ENCODE data around the gene MAGI3.

MAGI3 gene

GRCh38 chr1:113389953-113390834 lies at the start of gene MAGI3:
MAGI3 (plus strand) TSS chr1:113390515; CDS start chr1:113391034, 519 bp downstream.
- peak within 1 kb of the TSS; percentile 76 for H3K27ac ChIP-seq (ENCODE audit: low read depth, low read length)
- H3K9ac ChIP-seq (ENCODE audit: low read length) = peak within 1 kb of the TSS; percentile 70
- no peaks in the 10 kb centered on the region for H3K36me3 ChIP-seq (ENCODE audit: control insufficient read depth, insufficient read depth, low read length)
- H3K4me3 ChIP-seq (ENCODE audit: low read length) = peak within 1 kb of the TSS; percentile 95
- peaks cover 2% of the 10 kb centered on the region for H3K4me1 ChIP-seq (ENCODE audit: control insufficient read depth, insufficient read depth, low read length)
- H3K27me3 ChIP-seq (ENCODE audit: control insufficient read depth, insufficient read depth, low read length) = no peaks in the 10 kb centered on the region

GRCh38 chr1:113353580-113353979 lies 36.7 kb upstream of the MAGI3 start:
- H3K27me3 ChIP-seq (ENCODE audit: control insufficient read depth, insufficient read depth, low read length) = no peaks in the 10 kb centered on the region
- H3K36me3 ChIP-seq (ENCODE audit: control insufficient read depth, insufficient read depth, low read length) = no peaks in the 10 kb centered on the region
- no peaks in the 10 kb centered on the region for H3K4me1 ChIP-seq (ENCODE audit: control insufficient read depth, insufficient read depth, low read length)
- H3K27ac ChIP-seq (ENCODE audit: low read depth, low read length) = no peak overlapping the region
- no peak overlapping the region for H3K4me3 ChIP-seq (ENCODE audit: low read length)
- H3K9ac ChIP-seq (ENCODE audit: low read length) = no peak overlapping the region

GRCh38 chr1:113363935-113364334 lies 26.4 kb upstream of the MAGI3 start:
- H3K9ac ChIP-seq (ENCODE audit: low read length) = no peak overlapping the region
- H3K4me3 ChIP-seq (ENCODE audit: low read length) = no peak overlapping the region
- H3K4me1 ChIP-seq (ENCODE audit: control insufficient read depth, insufficient read depth, low read length) = no peaks in the 10 kb centered on the region
- no peaks in the 10 kb centered on the region for H3K36me3 ChIP-seq (ENCODE audit: control insufficient read depth, insufficient read depth, low read length)
- no peaks in the 10 kb centered on the region for H3K27me3 ChIP-seq (ENCODE audit: control insufficient read depth, insufficient read depth, low read length)
- no peak overlapping the region for H3K27ac ChIP-seq (ENCODE audit: low read depth, low read length)

- H3K9ac ChIP-seq (ENCODE audit: low read length) = no peak overlapping the region
- H3K27me3 ChIP-seq (ENCODE audit: control insufficient read depth, insufficient read depth, low read length) = no peaks in the 10 kb centered on the region
- H3K27ac ChIP-seq (ENCODE audit: low read depth, low read length) = no peak overlapping the region
- no peak overlapping the region for H3K4me3 ChIP-seq (ENCODE audit: low read length)
- H3K4me1 ChIP-seq (ENCODE audit: control insufficient read depth, insufficient read depth, low read length) = no peaks in the 10 kb centered on the region
- no peaks in the 10 kb centered on the region for H3K36me3 ChIP-seq (ENCODE audit: control insufficient read depth, insufficient read depth, low read length)
Measured at GRCh38 chr1:113369040-113369439, 21.3 kb upstream of the MAGI3 start.

- Histone ChIP-seq H3K36me3 (ENCODE audit: control insufficient read depth, insufficient read depth, low read length) (no peaks in the 10 kb centered on the region), H3K9ac (ENCODE audit: low read length) (no peak overlapping the region), H3K4me3 (ENCODE audit: low read length) (no peak overlapping the region), H3K27ac (ENCODE audit: low read depth, low read length) (no peak overlapping the region), H3K27me3 (ENCODE audit: control insufficient read depth, insufficient read depth, low read length) (no peaks in the 10 kb centered on the region), H3K4me1 (ENCODE audit: control insufficient read depth, insufficient read depth, low read length) (no peaks in the 10 kb centered on the region)
Measured at GRCh38 chr1:113369699-113370098, 20.6 kb upstream of the MAGI3 start.

- no peaks in the 10 kb centered on the region for H3K36me3 ChIP-seq (ENCODE audit: control insufficient read depth, insufficient read depth, low read length)
- H3K4me3 ChIP-seq (ENCODE audit: low read length) = no peak overlapping the region
- no peak overlapping the region for H3K27ac ChIP-seq (ENCODE audit: low read depth, low read length)
- H3K27me3 ChIP-seq (ENCODE audit: control insufficient read depth, insufficient read depth, low read length) = no peaks in the 10 kb centered on the region
- H3K9ac ChIP-seq (ENCODE audit: low read length) = no peak overlapping the region
- no peaks in the 10 kb centered on the region for H3K4me1 ChIP-seq (ENCODE audit: control insufficient read depth, insufficient read depth, low read length)
Measured at GRCh38 chr1:113370868-113371267, 19.4 kb upstream of the MAGI3 start.

GRCh38 chr1:113372546-113372945 lies 17.8 kb upstream of the MAGI3 start:
- no peaks in the 10 kb centered on the region for H3K27me3 ChIP-seq (ENCODE audit: control insufficient read depth, insufficient read depth, low read length)
- no peaks in the 10 kb centered on the region for H3K4me1 ChIP-seq (ENCODE audit: control insufficient read depth, insufficient read depth, low read length)
- no peak overlapping the region for H3K4me3 ChIP-seq (ENCODE audit: low read length)
- H3K36me3 ChIP-seq (ENCODE audit: control insufficient read depth, insufficient read depth, low read length) = no peaks in the 10 kb centered on the region
- no peak overlapping the region for H3K9ac ChIP-seq (ENCODE audit: low read length)
- no peak overlapping the region for H3K27ac ChIP-seq (ENCODE audit: low read depth, low read length)

GRCh38 chr1:113373644-113374043 lies 16.7 kb upstream of the MAGI3 start:
- H3K4me1 ChIP-seq (ENCODE audit: control insufficient read depth, insufficient read depth, low read length) = no peaks in the 10 kb centered on the region
- no peak overlapping the region for H3K27ac ChIP-seq (ENCODE audit: low read depth, low read length)
- no peak overlapping the region for H3K4me3 ChIP-seq (ENCODE audit: low read length)
- no peaks in the 10 kb centered on the region for H3K27me3 ChIP-seq (ENCODE audit: control insufficient read depth, insufficient read depth, low read length)
- no peaks in the 10 kb centered on the region for H3K36me3 ChIP-seq (ENCODE audit: control insufficient read depth, insufficient read depth, low read length)
- no peak overlapping the region for H3K9ac ChIP-seq (ENCODE audit: low read length)

- H3K36me3 ChIP-seq (ENCODE audit: control insufficient read depth, insufficient read depth, low read length) = no peaks in the 10 kb centered on the region
Measured at GRCh38 chr1:113375878-113376277, 14.4 kb upstream of the MAGI3 start.

GRCh38 chr1:113380075-113380474 lies 10.2 kb upstream of the MAGI3 start:
- Histone ChIP-seq H3K36me3 (ENCODE audit: control insufficient read depth, insufficient read depth, low read length) (no peaks in the 10 kb centered on the region), H3K27me3 (ENCODE audit: control insufficient read depth, insufficient read depth, low read length) (no peaks in the 10 kb centered on the region), H3K4me3 (ENCODE audit: low read length) (no peak overlapping the region), H3K27ac (ENCODE audit: low read depth, low read length) (no peak overlapping the region), H3K4me1 (ENCODE audit: control insufficient read depth, insufficient read depth, low read length) (no peaks in the 10 kb centered on the region), H3K9ac (ENCODE audit: low read length) (no peak overlapping the region)

More at GRCh38 chr1:113375878-113376277, 14.4 kb upstream of the MAGI3 start:
- no peak overlapping the region for H3K27ac ChIP-seq (ENCODE audit: low read depth, low read length)
- no peaks in the 10 kb centered on the region for H3K4me1 ChIP-seq (ENCODE audit: control insufficient read depth, insufficient read depth, low read length)
- no peak overlapping the region for H3K4me3 ChIP-seq (ENCODE audit: low read length)
- H3K9ac ChIP-seq (ENCODE audit: low read length) = no peak overlapping the region
- no peaks in the 10 kb centered on the region for H3K27me3 ChIP-seq (ENCODE audit: control insufficient read depth, insufficient read depth, low read length)

- Histone ChIP-seq H3K27ac (ENCODE audit: low read depth, low read length) (no peak overlapping the region), H3K9ac (ENCODE audit: low read length) (no peak overlapping the region), H3K4me3 (ENCODE audit: low read length) (no peak overlapping the region), H3K27me3 (ENCODE audit: control insufficient read depth, insufficient read depth, low read length) (no peaks in the 10 kb centered on the region), H3K36me3 (ENCODE audit: control insufficient read depth, insufficient read depth, low read length) (no peaks in the 10 kb centered on the region), H3K4me1 (ENCODE audit: control insufficient read depth, insufficient read depth, low read length) (peaks cover 2% of the 10 kb centered on the region)
Measured at GRCh38 chr1:113388017-113388620, 2.2 kb upstream of the MAGI3 start.

GRCh38 chr1:113388621-113389358 lies 1.5 kb upstream of the MAGI3 start:
- H3K27ac ChIP-seq (ENCODE audit: low read depth, low read length) = no peak overlapping the region

More at GRCh38 chr1:113388621-113389358, 1.5 kb upstream of the MAGI3 start:
- H3K4me3 ChIP-seq (ENCODE audit: low read length) = peak overlapping the region; percentile 54
- H3K27me3 ChIP-seq (ENCODE audit: control insufficient read depth, insufficient read depth, low read length) = no peaks in the 10 kb centered on the region
- H3K36me3 ChIP-seq (ENCODE audit: control insufficient read depth, insufficient read depth, low read length) = no peaks in the 10 kb centered on the region
- H3K9ac ChIP-seq (ENCODE audit: low read length) = no peak overlapping the region
- H3K4me1 ChIP-seq (ENCODE audit: control insufficient read depth, insufficient read depth, low read length) = peaks cover 2% of the 10 kb centered on the region
